WTC11 (cell line): ENCODE data around the gene BLVRA. TPM values are rescaled to one million over a fixed set of nuclear protein-coding genes. Genes with fewer than 3 reads are reported as not detected.

Experiments used
- ATAC-seq: fragments of 200-7000 bp; cut with Tn5 transposase; 2 replicates; pipeline ENCODE4 v1.10.0; 2021; ENCODE audit warnings: mild to moderate bottlenecking, moderate library complexity
- CTCF ChIA-PET: fragments of 300-600 bp; sonication (Branson Sonifier 250); formaldehyde crosslinking; loops from one replicate; lab custom pipeline; 2021; ENCODE audit warnings: antibody characterized with exemption; lab: Charles Lee
- POLR2A ChIA-PET: fragments of 350-600 bp; sonication (Branson Sonifier 250); formaldehyde crosslinking; loops from one replicate; lab custom pipeline; 2021; ENCODE audit warnings: antibody characterized with exemption; lab: Charles Lee
- DNase-seq: peaks from one replicate; pipeline ENCODE4 v3.0.0; 2021; ENCODE audit warnings: low spot score
- H3K27ac Mint-ChIP-seq: 2 replicates; pipeline ENCODE4 v1.8.0; 2021; ENCODE audit warnings: mixed read lengths
- H3K27me3 Mint-ChIP-seq: 2 replicates; pipeline ENCODE4 v1.8.0; 2021; ENCODE audit warnings: low read depth, mild to moderate bottlenecking, moderate library complexity, mixed read lengths
- H3K36me3 Mint-ChIP-seq: 2 replicates; pipeline ENCODE4 v1.8.0; 2021; ENCODE audit warnings: mixed read lengths
- H3K4me1 Mint-ChIP-seq: 2 replicates; pipeline ENCODE4 v1.8.0; 2022; ENCODE audit warnings: mixed read lengths
- H3K4me3 Mint-ChIP-seq: 2 replicates; pipeline ENCODE4 v1.8.0; 2021; ENCODE audit warnings: mild to moderate bottlenecking, moderate library complexity, mixed read lengths
- H3K9me3 Mint-ChIP-seq: 2 replicates; pipeline ENCODE4 v1.8.0; 2021; ENCODE audit warnings: mixed read lengths
- ATF1 ChIP-seq: sonication (generic); formaldehyde crosslinking; IDR thresholded peaks from 2 replicates; pipeline ENCODE4 v1.8.1; 2023; ENCODE audit warnings: mild to moderate bottlenecking, moderate library complexity, missing genetic modification reagents
- GABPB1 ChIP-seq: sonication (generic); formaldehyde crosslinking; IDR thresholded peaks from 2 replicates; pipeline ENCODE4 v1.8.1; 2023; ENCODE audit warnings: mild to moderate bottlenecking, missing genetic modification reagents
- IRF2 ChIP-seq: sonication (generic); formaldehyde crosslinking; IDR thresholded peaks from 2 replicates; pipeline ENCODE4 v1.8.0; 2022; ENCODE audit warnings: low read depth, missing genetic modification reagents, borderline replicate concordance
- NFYB ChIP-seq: sonication (generic); formaldehyde crosslinking; conservative IDR thresholded peaks from 2 replicates; pipeline ENCODE4 v1.8.0; 2022; ENCODE audit warnings: low read depth, missing genetic modification reagents
- SMAD3 ChIP-seq: sonication (generic); formaldehyde crosslinking; IDR thresholded peaks from 2 replicates; pipeline ENCODE4 v1.8.0; 2022; ENCODE audit warnings: missing genetic modification reagents, mild to moderate bottlenecking, borderline replicate concordance
- total RNA-seq: library from RNA; stranded (reverse); gene quantifications from 3 replicates; pipeline ENCODE4 v1.2.3, GENCODE V29; 2021
- TF ChIP-seq, protein P1 (sequence below): fragments of 250-450 bp; sonication (Bioruptor Pico); IDR thresholded peaks from 2 replicates; pipeline ENCODE4 v1.8.0; 2021; ENCODE audit warnings: mild to moderate bottlenecking
- TF ChIP-seq, protein P2 (sequence below): fragments of 250-450 bp; sonication (Bioruptor Pico); IDR thresholded peaks from 2 replicates; pipeline ENCODE4 v1.9.0; 2021; ENCODE audit warnings: mild to moderate bottlenecking
- TF ChIP-seq, protein P3 (sequence below): sonication (generic); formaldehyde crosslinking; IDR thresholded peaks from 2 replicates; pipeline ENCODE4 v1.8.0; 2023; ENCODE audit warnings: missing genetic modification reagents, mild to moderate bottlenecking, borderline replicate concordance
- TF ChIP-seq, protein P4 (sequence below): sonication (generic); formaldehyde crosslinking; IDR thresholded peaks from 2 replicates; pipeline ENCODE4 v1.8.1; 2023; ENCODE audit warnings: mild to moderate bottlenecking, missing genetic modification reagents

The BLVRA gene
- total RNA-seq, 1 experiment from 2014 or later: 35.5 TPM

DNA sequence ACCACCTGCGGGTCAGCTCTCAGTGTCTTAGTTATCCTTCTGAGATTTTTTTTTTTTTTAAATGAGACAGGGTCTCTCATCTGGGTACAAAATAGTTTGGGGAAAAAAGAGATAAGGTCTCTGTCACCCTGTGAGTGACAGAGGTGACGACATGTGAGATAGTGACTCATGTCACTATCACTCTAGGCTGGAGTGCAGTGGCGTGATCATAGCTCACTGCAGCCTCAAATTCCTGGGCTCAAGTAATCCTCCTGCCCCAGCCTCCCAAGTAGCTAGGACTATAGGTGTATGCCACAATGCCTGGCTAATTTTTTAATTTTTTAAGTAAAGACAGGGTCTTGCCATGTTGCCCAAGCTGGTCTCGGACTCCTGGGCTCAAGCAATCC is 10.4 kb downstream of the BLVRA start (continued):
- TF ChIP-seq, protein P1, sequence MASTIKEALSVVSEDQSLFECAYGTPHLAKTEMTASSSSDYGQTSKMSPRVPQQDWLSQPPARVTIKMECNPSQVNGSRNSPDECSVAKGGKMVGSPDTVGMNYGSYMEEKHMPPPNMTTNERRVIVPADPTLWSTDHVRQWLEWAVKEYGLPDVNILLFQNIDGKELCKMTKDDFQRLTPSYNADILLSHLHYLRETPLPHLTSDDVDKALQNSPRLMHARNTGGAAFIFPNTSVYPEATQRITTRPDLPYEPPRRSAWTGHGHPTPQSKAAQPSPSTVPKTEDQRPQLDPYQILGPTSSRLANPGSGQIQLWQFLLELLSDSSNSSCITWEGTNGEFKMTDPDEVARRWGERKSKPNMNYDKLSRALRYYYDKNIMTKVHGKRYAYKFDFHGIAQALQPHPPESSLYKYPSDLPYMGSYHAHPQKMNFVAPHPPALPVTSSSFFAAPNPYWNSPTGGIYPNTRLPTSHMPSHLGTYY (CRISPR knock-in tag): no peak
- TF ChIP-seq, protein P2, sequence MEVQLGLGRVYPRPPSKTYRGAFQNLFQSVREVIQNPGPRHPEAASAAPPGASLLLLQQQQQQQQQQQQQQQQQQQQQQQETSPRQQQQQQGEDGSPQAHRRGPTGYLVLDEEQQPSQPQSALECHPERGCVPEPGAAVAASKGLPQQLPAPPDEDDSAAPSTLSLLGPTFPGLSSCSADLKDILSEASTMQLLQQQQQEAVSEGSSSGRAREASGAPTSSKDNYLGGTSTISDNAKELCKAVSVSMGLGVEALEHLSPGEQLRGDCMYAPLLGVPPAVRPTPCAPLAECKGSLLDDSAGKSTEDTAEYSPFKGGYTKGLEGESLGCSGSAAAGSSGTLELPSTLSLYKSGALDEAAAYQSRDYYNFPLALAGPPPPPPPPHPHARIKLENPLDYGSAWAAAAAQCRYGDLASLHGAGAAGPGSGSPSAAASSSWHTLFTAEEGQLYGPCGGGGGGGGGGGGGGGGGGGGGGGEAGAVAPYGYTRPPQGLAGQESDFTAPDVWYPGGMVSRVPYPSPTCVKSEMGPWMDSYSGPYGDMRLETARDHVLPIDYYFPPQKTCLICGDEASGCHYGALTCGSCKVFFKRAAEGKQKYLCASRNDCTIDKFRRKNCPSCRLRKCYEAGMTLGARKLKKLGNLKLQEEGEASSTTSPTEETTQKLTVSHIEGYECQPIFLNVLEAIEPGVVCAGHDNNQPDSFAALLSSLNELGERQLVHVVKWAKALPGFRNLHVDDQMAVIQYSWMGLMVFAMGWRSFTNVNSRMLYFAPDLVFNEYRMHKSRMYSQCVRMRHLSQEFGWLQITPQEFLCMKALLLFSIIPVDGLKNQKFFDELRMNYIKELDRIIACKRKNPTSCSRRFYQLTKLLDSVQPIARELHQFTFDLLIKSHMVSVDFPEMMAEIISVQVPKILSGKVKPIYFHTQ (CRISPR knock-in tag): no peak
- TF ChIP-seq IRF2 (CRISPR knock-in tag): no peak
- TF ChIP-seq, protein P3, sequence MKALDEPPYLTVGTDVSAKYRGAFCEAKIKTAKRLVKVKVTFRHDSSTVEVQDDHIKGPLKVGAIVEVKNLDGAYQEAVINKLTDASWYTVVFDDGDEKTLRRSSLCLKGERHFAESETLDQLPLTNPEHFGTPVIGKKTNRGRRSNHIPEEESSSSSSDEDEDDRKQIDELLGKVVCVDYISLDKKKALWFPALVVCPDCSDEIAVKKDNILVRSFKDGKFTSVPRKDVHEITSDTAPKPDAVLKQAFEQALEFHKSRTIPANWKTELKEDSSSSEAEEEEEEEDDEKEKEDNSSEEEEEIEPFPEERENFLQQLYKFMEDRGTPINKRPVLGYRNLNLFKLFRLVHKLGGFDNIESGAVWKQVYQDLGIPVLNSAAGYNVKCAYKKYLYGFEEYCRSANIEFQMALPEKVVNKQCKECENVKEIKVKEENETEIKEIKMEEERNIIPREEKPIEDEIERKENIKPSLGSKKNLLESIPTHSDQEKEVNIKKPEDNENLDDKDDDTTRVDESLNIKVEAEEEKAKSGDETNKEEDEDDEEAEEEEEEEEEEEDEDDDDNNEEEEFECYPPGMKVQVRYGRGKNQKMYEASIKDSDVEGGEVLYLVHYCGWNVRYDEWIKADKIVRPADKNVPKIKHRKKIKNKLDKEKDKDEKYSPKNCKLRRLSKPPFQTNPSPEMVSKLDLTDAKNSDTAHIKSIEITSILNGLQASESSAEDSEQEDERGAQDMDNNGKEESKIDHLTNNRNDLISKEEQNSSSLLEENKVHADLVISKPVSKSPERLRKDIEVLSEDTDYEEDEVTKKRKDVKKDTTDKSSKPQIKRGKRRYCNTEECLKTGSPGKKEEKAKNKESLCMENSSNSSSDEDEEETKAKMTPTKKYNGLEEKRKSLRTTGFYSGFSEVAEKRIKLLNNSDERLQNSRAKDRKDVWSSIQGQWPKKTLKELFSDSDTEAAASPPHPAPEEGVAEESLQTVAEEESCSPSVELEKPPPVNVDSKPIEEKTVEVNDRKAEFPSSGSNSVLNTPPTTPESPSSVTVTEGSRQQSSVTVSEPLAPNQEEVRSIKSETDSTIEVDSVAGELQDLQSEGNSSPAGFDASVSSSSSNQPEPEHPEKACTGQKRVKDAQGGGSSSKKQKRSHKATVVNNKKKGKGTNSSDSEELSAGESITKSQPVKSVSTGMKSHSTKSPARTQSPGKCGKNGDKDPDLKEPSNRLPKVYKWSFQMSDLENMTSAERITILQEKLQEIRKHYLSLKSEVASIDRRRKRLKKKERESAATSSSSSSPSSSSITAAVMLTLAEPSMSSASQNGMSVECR (CRISPR knock-in tag): no peak
- TF ChIP-seq, all 79 proteins: peak for 0

DNA sequence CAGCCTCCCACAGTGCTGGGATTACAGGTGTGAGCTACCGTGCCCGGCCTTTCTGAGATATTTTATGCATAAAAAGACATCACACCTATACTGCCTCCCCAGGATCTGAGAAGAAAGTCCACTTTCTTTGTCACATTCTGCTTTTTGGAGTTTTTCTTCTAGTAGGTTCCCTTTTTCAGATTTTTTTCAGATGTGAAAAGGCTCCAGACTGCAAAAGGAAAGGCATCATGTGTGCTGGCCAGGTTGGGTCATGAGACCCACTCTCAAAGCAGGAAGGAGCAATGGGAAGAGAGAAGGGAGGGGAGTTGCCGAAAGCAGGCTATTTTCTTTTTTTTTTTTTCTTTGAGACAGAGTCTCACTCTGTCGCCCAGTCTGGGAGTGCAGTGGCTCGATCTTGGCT is 10.8 kb downstream of the BLVRA start:
- POLR2A ChIA-PET: no interaction called here
- no peaks in the 10 kb centered on the region for H3K9me3 Mint-ChIP-seq
- H3K36me3 Mint-ChIP-seq: peaks cover 14% of the 10 kb centered on the region
- TF ChIP-seq, protein P4, sequence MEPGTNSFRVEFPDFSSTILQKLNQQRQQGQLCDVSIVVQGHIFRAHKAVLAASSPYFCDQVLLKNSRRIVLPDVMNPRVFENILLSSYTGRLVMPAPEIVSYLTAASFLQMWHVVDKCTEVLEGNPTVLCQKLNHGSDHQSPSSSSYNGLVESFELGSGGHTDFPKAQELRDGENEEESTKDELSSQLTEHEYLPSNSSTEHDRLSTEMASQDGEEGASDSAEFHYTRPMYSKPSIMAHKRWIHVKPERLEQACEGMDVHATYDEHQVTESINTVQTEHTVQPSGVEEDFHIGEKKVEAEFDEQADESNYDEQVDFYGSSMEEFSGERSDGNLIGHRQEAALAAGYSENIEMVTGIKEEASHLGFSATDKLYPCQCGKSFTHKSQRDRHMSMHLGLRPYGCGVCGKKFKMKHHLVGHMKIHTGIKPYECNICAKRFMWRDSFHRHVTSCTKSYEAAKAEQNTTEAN (CRISPR knock-in tag): no peak
- TF ChIP-seq SMAD3 (CRISPR knock-in tag): no peak
- TF ChIP-seq NFYB (CRISPR knock-in tag): no peak
- H3K4me3 Mint-ChIP-seq: no peak overlapping the region
- no peak overlapping the region for H3K27ac Mint-ChIP-seq
- ATAC-seq (no peak), DNase-seq (no peak)
- H3K27me3 Mint-ChIP-seq: no peaks in the 10 kb centered on the region
- peaks cover 12% of the 10 kb centered on the region for H3K4me1 Mint-ChIP-seq
- CTCF ChIA-PET: no interaction called here

DNA sequence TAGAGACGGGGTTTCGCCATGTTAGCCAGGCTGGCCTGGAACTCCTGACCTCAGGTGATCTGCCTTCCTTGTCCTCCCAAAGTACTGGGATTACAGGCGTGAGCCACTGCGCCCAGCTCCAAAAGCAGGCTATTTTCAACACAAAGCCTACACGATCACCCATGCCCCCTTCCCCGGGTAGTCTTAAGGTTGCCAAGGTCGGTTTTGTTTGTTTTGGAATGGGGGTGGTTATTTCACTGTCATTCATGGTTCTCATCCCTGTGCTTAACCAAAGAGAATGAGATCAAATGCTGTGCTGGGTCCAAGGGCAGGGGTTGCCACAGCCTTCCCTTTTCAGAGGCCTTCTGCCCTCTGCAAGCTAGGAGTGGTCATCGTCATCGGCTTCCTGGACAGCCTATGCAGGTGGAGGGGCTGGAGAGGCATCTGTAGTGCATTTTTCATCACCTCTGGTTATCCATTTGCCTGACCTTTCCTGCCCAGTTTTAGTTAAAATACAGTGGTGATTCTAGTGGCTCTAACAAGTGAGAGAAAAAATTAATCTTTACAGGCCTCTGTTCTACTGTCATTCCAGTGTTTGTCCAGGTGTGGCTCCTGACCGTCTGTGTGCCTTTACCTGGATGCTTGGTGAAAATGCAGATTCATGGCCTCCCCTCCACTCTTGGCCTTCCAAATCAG is 11.4 kb downstream of the BLVRA start:
- Mint-ChIP-seq H3K27me3 (no peaks in the 10 kb centered on the region), H3K27ac (no peak overlapping the region), H3K9me3 (no peaks in the 10 kb centered on the region), H3K4me3 (no peak overlapping the region), H3K36me3 (peaks cover 14% of the 10 kb centered on the region), H3K4me1 (peaks cover 6% of the 10 kb centered on the region)
- ChIA-PET POLR2A (no interaction called here), CTCF (interaction anchor here (1.1 kb wide), 1 partner anchor 187 kb away, joined by 4 read pairs; the partner anchor contains the start of gene STK17A)
- no peak for TF ChIP-seq ATF1 (CRISPR knock-in tag)
- TF ChIP-seq GABPB1 (CRISPR knock-in tag): peak; percentile 55
- ATAC-seq (no peak), DNase-seq (no peak)
